Measurements from ENCODE around the gene ERG.

Gene ERG

DNA sequence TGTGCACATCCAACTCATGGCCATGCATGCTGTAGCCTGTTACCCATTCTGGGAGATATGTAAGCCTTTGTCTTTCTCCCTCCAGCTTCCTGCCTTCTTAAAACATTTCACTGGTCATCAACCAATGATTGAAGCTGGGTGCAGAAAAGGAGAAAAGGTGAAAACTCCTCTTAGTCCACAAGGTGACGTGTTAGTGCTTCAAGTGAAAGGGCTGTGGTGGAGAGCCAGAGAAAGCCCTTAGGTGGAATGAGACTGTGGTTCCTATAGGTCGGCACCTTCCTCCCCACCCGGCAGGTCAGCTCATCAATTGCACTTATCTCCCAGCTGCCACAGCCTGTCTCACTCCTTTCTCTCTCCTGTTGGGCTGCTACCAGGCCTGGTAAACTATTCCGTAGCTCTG lies 30.4 kb downstream of the ERG start:
- H3K23ac ChIP-seq (ENCODE audit: low read depth, low read length, poor library complexity), result no peak overlapping the region
- H2BK120ac ChIP-seq (ENCODE audit: low read depth, low read length), result no peak overlapping the region
- H3K4ac ChIP-seq (ENCODE audit: low read length), result no peak overlapping the region
- no peak overlapping the region for H4K8ac ChIP-seq (ENCODE audit: low read depth, low read length)
- no peaks in the 10 kb centered on the region for H3K36me3 ChIP-seq (replicated peaks in 1 of 2; ENCODE audit: control insufficient read depth in 2 of 2, insufficient read depth in 2 of 2, low read length in 2 of 2)
- H3K9ac ChIP-seq (ENCODE audit: low read depth, low read length, poor library complexity), result no peak overlapping the region
- H3K27ac ChIP-seq (replicated peaks; ENCODE audit: low read length), result no peak overlapping the region
- no peak overlapping the region for H3K4me2 ChIP-seq (ENCODE audit: insufficient read depth, low read length, poor library complexity, severe bottlenecking)
- H3K18ac ChIP-seq (ENCODE audit: low read length), result no peak overlapping the region
- H2AFZ ChIP-seq (ENCODE audit: low read length), result no peak overlapping the region
- no peak overlapping the region for H2BK12ac ChIP-seq (ENCODE audit: low read length)
- H3K9me3 ChIP-seq (replicated peaks in 1 of 2; ENCODE audit: control insufficient read depth in 2 of 2, insufficient read depth in 1 of 2, low read depth in 1 of 2, low read length in 2 of 2), result no peaks in the 10 kb centered on the region
- H4K91ac ChIP-seq (ENCODE audit: low read depth, low read length, poor library complexity), result no peak overlapping the region
- H3K4me1 ChIP-seq (ENCODE audit: control insufficient read depth in 2 of 2, insufficient read depth in 1 of 2, low read depth in 1 of 2, low read length in 2 of 2), result peaks cover 1 to 6% of the 10 kb centered on the region in 2 donors
- no peak overlapping the region for H3K14ac ChIP-seq (ENCODE audit: low read length)
- H2BK5ac ChIP-seq (ENCODE audit: low read length), result no peak overlapping the region
- no peaks in the 10 kb centered on the region for H3K79me1 ChIP-seq (ENCODE audit: low read depth, low read length)
- H2AK5ac ChIP-seq (ENCODE audit: low read depth, low read length), result no peak overlapping the region
- no peak overlapping the region for H3K4me3 ChIP-seq (ENCODE audit: low read length in 2 of 2)
- peaks cover 0 to 2% (median 0%) of the 10 kb centered on the region in 3 experiments for H3K27me3 ChIP-seq (ENCODE audit: control insufficient read depth in 3 of 3, insufficient read depth in 3 of 3, low read depth in 1 of 3, low read length in 3 of 3)
- DNase-seq (ENCODE audit: low spot score), result no peak
- WGBS, 2 donors (ENCODE audit: extremely low coverage in 2 of 2, insufficient read length in 2 of 2, insufficient replicate concordance in 1 of 2), result no CpG with 5 or more reads among the region's 4 CpGs
- H2BK15ac ChIP-seq (ENCODE audit: low read length), result no peak overlapping the region

- no peak overlapping the region for H3K9ac ChIP-seq (ENCODE audit: low read depth, low read length, poor library complexity)
- H3K4ac ChIP-seq (ENCODE audit: low read length), result no peak overlapping the region
- H2BK15ac ChIP-seq (ENCODE audit: low read length), result no peak overlapping the region
- H3K36me3 ChIP-seq (replicated peaks in 1 of 2; ENCODE audit: control insufficient read depth in 2 of 2, insufficient read depth in 2 of 2, low read length in 2 of 2), result no peaks in the 10 kb centered on the region
- H2AK5ac ChIP-seq (ENCODE audit: low read depth, low read length), result no peak overlapping the region
- no peak for DNase-seq (ENCODE audit: low spot score)
- no peak overlapping the region for H2BK12ac ChIP-seq (ENCODE audit: low read length)
- H3K4me2 ChIP-seq (ENCODE audit: insufficient read depth, low read length, poor library complexity, severe bottlenecking), result no peak overlapping the region
- peaks cover 1 to 5% of the 10 kb centered on the region in 2 donors for H3K4me1 ChIP-seq (ENCODE audit: control insufficient read depth in 2 of 2, insufficient read depth in 1 of 2, low read depth in 1 of 2, low read length in 2 of 2)
- no peak overlapping the region for H3K14ac ChIP-seq (ENCODE audit: low read length)
- no peak overlapping the region for H4K8ac ChIP-seq (ENCODE audit: low read depth, low read length)
- H3K23ac ChIP-seq (ENCODE audit: low read depth, low read length, poor library complexity), result no peak overlapping the region
- no peak overlapping the region for H3K27ac ChIP-seq (replicated peaks; ENCODE audit: low read length)
- WGBS, 2 donors (ENCODE audit: extremely low coverage in 2 of 2, insufficient read length in 2 of 2, insufficient replicate concordance in 1 of 2), result no CpG with 5 or more reads among the region's 4 CpGs
- no peak overlapping the region for H3K18ac ChIP-seq (ENCODE audit: low read length)
- no peaks in the 10 kb centered on the region for H3K79me1 ChIP-seq (ENCODE audit: low read depth, low read length)
- no peak overlapping the region for H4K91ac ChIP-seq (ENCODE audit: low read depth, low read length, poor library complexity)
- H2AFZ ChIP-seq (ENCODE audit: low read length), result no peak overlapping the region
- no peak overlapping the region for H3K4me3 ChIP-seq (ENCODE audit: low read length in 2 of 2)
- H3K27me3 ChIP-seq (ENCODE audit: control insufficient read depth in 3 of 3, insufficient read depth in 3 of 3, low read depth in 1 of 3, low read length in 3 of 3), result peaks cover 0 to under 1% (median 0%) of the 10 kb centered on the region in 3 experiments
- no peak overlapping the region for H2BK5ac ChIP-seq (ENCODE audit: low read length)
- no peak overlapping the region for H2BK120ac ChIP-seq (ENCODE audit: low read depth, low read length)
- H3K9me3 ChIP-seq (replicated peaks in 1 of 2; ENCODE audit: control insufficient read depth in 2 of 2, insufficient read depth in 1 of 2, low read depth in 1 of 2, low read length in 2 of 2), result no peaks in the 10 kb centered on the region
These were observed 30.9 kb downstream of the ERG start for GRCh38 chr21:38467374-38467773.

- Histone ChIP-seq H3K9ac (ENCODE audit: low read depth, low read length, poor library complexity) (no peak overlapping the region), H2BK120ac (ENCODE audit: low read depth, low read length) (no peak overlapping the region), H3K14ac (ENCODE audit: low read length) (no peak overlapping the region), H3K4me1 (ENCODE audit: control insufficient read depth in 2 of 2, insufficient read depth in 1 of 2, low read depth in 1 of 2, low read length in 2 of 2) (peaks cover 4 to 14% of the 10 kb centered on the region in 2 donors), H3K79me1 (ENCODE audit: low read depth, low read length) (no peaks in the 10 kb centered on the region), H3K18ac (ENCODE audit: low read length) (no peak overlapping the region), H3K4me2 (ENCODE audit: insufficient read depth, low read length, poor library complexity, severe bottlenecking) (no peak overlapping the region), H3K23ac (ENCODE audit: low read depth, low read length, poor library complexity) (no peak overlapping the region), H4K91ac (ENCODE audit: low read depth, low read length, poor library complexity) (no peak overlapping the region), H3K9me3 (replicated peaks in 1 of 2; ENCODE audit: control insufficient read depth in 2 of 2, insufficient read depth in 1 of 2, low read depth in 1 of 2, low read length in 2 of 2) (no peaks in the 10 kb centered on the region), H3K4ac (ENCODE audit: low read length) (no peak overlapping the region), H2BK15ac (ENCODE audit: low read length) (no peak overlapping the region), H2AFZ (ENCODE audit: low read length) (peak overlapping the region; percentile 78), H3K36me3 (replicated peaks in 1 of 2; ENCODE audit: control insufficient read depth in 2 of 2, insufficient read depth in 2 of 2, low read length in 2 of 2) (no peaks in the 10 kb centered on the region), H4K8ac (ENCODE audit: low read depth, low read length) (no peak overlapping the region), H2AK5ac (ENCODE audit: low read depth, low read length) (no peak overlapping the region), H3K4me3 (ENCODE audit: low read length in 2 of 2) (no peak overlapping the region), H2BK5ac (ENCODE audit: low read length) (no peak overlapping the region), H3K27ac (replicated peaks; ENCODE audit: low read length) (no peak overlapping the region), H2BK12ac (ENCODE audit: low read length) (no peak overlapping the region), H3K27me3 (ENCODE audit: control insufficient read depth in 3 of 3, insufficient read depth in 3 of 3, low read depth in 1 of 3, low read length in 3 of 3) (no peaks in the 10 kb centered on the region)
- DNase-seq (ENCODE audit: low spot score), result no peak
- WGBS, 2 donors (ENCODE audit: extremely low coverage in 2 of 2, insufficient read length in 2 of 2, insufficient replicate concordance in 1 of 2), result no CpG with 5 or more reads among the region's 6 CpGs
These were observed 38.0 kb downstream of the ERG start for GRCh38 chr21:38460171-38460742.

GRCh38 chr21:38459490-38459889 lies 38.8 kb downstream of the ERG start:
- Histone ChIP-seq H3K4me2 (ENCODE audit: insufficient read depth, low read length, poor library complexity, severe bottlenecking) (no peak overlapping the region), H2AFZ (ENCODE audit: low read length) (peak overlapping the region; percentile 78), H3K4me3 (ENCODE audit: low read length in 2 of 2) (no peak overlapping the region), H2BK120ac (ENCODE audit: low read depth, low read length) (no peak overlapping the region), H3K14ac (ENCODE audit: low read length) (no peak overlapping the region), H3K27ac (replicated peaks; ENCODE audit: low read length) (no peak overlapping the region), H4K91ac (ENCODE audit: low read depth, low read length, poor library complexity) (no peak overlapping the region), H3K9me3 (replicated peaks in 1 of 2; ENCODE audit: control insufficient read depth in 2 of 2, insufficient read depth in 1 of 2, low read depth in 1 of 2, low read length in 2 of 2) (no peaks in the 10 kb centered on the region), H3K27me3 (ENCODE audit: control insufficient read depth in 3 of 3, insufficient read depth in 3 of 3, low read depth in 1 of 3, low read length in 3 of 3) (no peaks in the 10 kb centered on the region), H3K23ac (ENCODE audit: low read depth, low read length, poor library complexity) (no peak overlapping the region), H3K36me3 (replicated peaks in 1 of 2; ENCODE audit: control insufficient read depth in 2 of 2, insufficient read depth in 2 of 2, low read length in 2 of 2) (no peaks in the 10 kb centered on the region), H2BK12ac (ENCODE audit: low read length) (no peak overlapping the region), H2AK5ac (ENCODE audit: low read depth, low read length) (no peak overlapping the region), H3K79me1 (ENCODE audit: low read depth, low read length) (no peaks in the 10 kb centered on the region), H3K9ac (ENCODE audit: low read depth, low read length, poor library complexity) (no peak overlapping the region), H3K4ac (ENCODE audit: low read length) (no peak overlapping the region), H2BK15ac (ENCODE audit: low read length) (no peak overlapping the region), H2BK5ac (ENCODE audit: low read length) (no peak overlapping the region), H4K8ac (ENCODE audit: low read depth, low read length) (no peak overlapping the region), H3K4me1 (ENCODE audit: control insufficient read depth in 2 of 2, insufficient read depth in 1 of 2, low read depth in 1 of 2, low read length in 2 of 2) (peaks cover 4 to 14% of the 10 kb centered on the region in 2 donors), H3K18ac (ENCODE audit: low read length) (no peak overlapping the region)
- DNase-seq (ENCODE audit: low spot score), result no peak
- no CpG with 5 or more reads among the region's 1 CpG for WGBS, 2 donors (ENCODE audit: extremely low coverage in 2 of 2, insufficient read length in 2 of 2, insufficient replicate concordance in 1 of 2)
